SKM-1 treated with dmso at 0.1 percent for 144 hours (cell line): ENCODE measurements around the gene EFCAB9.

Experiments used
- DNase-seq: peaks from one replicate; lab custom pipeline; 2025; ENCODE audit not compliant: unreplicated experiment; lab: John Stamatoyannopoulos, UW

The EFCAB9 gene

GRCh38 chr5:172165465-172165864 lies 28.5 kb upstream of the EFCAB9 start:
- DNase-seq = no peak

GRCh38 chr5:172166030-172166826 lies 27.7 kb upstream of the EFCAB9 start:
- DNase-seq = no peak

DNA sequence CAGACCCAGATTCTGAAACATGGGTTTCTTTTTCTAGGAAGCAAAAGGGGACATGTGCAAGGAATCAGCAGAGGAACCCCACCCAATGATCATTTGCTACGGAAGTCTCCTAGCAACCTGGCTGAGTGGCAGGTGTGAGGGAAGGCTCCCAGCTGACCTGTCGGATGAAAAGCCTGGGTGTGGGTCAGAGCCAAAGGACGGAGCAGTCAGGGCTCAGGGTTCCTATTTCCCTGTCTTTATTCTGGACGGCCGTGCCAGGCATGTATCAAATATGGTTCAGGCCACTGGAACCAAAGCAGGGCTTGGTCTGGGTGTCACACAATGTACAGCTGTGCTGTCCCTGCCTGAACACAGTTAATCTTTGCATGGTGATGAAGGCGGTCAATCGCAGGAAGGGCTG lies 26.1 kb upstream of the EFCAB9 start:
- DNase-seq = no peak

- no peak for DNase-seq
Observed at GRCh38 chr5:172168311-172168710, 25.7 kb upstream of the EFCAB9 start.

- DNase-seq = no peak
Observed at GRCh38 chr5:172169216-172169615, 24.8 kb upstream of the EFCAB9 start.

- DNase-seq = no peak
Observed at GRCh38 chr5:172170251-172170701, 23.7 kb upstream of the EFCAB9 start.

DNA sequence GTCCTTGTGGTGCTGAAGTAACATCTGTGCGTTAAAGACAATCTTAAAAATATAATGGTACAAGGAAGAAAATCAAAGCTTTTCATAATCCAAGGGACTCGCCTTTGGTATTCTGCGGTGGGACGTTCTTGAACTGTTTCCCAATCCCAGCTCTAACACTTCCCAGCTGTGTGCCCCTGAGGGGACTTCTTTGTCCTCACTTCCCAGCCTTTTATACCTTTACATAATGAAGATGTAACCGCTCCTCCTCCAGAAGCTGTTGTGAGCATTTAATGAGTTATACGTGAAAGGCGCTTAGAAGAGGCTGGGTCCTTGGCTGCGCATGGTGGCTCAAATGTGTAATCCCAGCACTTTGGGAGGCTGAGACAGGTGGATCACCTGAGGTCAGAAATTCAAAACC lies 22.9 kb upstream of the EFCAB9 start:
- no peak for DNase-seq

DNA sequence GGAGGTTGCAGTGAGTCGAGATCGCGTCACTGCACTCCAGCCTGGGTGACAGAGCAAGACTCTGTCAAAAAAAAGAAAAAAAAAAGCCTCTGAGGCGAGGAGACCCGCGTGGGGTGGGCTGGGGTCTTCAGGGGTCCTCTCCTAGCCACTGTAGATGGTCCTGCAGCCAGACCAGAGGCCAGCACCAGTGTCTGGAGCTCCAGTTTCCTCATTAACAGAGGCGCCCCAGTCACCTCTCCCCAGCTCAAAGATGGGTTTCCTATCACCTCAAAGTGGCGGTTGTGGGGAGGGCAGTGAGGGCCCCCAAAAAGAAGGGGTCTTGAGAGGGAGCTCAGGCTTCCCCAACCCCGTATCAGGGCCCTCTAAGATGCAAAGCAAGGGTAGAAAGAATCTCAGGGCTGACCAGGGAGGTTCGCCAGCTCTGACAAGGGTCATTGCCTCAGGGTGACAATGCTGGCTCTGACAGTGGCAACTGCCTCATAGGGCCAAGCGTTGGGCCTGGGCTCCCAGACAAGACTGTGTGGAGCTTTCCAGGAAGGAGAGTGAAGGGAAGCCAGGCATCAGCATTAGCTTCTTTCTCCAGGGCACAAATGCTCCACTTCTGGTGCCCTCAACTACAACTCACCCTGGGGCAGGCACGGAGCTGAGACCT lies 20.9 kb upstream of the EFCAB9 start:
- DNase-seq = no peak

DNA sequence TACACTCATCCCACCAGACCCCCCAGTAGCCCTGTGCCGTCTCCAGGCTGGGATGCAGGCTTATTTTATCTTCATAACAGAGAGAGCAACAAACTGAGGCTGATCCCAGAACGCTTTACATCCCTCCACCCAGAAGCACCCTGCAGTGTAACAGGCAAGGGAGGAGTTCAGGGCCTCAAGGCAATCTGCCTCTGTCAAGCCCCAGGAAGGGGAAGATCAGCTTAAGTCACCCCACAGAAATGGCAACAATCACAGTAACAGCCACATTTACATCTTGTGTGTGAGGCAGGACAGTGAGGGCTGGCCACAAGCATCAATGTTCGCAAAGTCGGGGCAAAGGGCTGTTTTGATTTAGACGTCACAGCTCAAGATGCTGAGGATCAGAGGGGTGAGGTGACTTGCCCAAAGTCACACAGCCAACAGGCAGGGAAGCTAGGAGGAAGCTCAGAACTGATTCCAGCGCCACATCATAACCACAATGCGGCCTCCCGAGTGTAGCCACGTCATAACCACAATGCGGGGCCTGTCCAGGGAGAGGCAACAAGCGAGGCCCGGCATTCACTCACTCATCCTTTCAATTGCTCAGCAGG lies 20.3 kb upstream of the EFCAB9 start:
- peak; percentile 71 for DNase-seq

- peak; percentile 90 for DNase-seq
Observed at GRCh38 chr5:172175263-172175719, 18.7 kb upstream of the EFCAB9 start.

DNA sequence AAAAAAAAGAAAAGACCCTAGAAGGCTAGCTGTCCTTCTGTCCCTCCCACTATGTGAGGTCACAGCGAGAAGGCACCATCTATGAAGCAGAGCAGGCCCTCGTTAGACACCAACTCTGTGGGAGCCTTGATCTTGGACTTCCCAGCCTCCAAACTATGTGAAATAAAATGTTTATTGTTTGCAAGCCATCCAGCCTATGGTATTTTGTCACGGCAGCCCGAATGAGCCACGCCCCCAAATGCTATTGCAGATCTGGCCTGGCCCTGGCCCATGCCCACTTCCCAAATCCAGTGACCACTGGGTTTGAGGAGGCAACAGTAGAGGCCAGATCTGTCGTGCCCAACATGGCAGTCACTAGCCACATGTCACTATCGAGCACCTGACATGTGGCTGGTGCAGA lies 16.8 kb upstream of the EFCAB9 start:
- DNase-seq = no peak

DNA sequence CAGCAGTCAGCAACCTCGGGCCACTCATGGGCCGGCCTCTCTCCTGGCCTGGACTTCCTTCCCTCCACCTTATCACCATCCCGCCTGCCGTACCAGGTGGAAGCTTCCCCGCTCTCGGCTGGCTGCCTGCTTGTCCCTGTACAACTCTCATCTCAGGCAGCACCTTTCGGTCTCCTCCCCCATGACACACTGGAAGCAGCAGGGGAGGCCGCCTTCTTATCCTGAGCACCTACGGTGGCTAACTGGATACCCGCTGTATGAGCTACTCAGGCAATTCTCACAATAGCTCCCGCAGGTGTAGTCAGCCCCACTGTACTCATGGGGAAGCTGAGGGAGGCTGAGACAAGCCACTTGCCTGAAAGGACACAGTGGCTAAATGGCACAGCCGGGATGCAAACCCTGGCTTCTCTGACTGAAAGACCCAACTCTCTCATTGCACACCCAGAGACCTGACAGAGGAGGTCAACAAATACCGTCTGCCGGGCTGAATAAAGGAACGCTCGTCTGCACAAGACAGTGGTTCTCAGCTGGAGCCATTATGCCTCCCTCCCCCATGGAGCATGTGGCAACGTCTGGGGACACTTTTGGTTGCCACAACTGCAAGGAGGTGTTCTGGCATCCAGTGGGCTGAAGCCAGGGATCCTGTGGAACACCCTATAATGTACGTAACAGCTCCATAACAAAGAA lies 15.5 kb upstream of the EFCAB9 start:
- DNase-seq = no peak

DNA sequence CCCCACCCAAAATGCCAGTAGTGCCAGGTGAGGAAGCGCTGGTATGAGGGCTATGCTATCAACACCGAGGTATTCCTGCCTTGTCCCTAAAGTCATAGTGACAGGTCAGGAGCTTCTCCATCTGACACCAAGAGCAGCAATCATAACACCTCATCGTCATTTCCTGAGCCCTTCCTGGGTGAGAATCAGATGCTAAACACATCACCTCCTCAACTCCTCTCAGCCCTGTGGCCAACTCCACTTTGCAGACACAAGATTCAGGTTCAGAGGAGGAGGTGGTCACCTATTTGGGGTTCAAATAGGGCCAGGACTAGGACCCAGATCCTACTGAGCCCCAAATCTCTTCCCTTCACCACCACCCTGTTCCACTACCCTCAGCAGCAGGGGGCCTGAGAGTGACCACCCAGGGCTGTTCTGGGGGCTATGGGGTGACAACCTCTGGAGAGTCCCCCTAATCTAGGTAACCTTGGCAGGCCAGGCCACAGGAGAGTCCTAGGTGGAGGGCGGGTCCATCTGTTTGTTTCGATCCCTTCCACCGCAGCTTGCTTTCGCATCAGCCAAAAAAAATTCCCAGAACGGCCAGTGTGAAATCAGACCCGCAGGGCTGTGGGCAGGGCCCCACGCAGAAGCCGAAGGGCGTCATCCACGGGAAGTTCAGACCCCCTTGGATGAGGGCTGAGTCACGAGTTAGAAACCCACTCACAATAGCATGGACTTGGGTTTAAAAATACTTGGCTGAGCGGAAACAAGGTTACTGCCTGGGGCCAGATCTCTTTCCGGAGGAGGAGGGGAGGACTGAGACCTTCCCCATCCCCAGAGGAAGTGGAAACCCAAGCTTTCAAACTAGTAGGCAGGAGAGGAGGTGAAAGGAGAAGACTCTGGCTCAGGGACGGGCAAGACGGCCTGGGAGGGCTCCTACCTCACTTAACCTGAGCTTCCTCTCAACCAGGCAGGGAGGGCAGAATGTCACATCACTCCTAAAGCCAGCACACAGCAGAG lies 14.7 kb upstream of the EFCAB9 start:
- peak; percentile 75 for DNase-seq

DNA sequence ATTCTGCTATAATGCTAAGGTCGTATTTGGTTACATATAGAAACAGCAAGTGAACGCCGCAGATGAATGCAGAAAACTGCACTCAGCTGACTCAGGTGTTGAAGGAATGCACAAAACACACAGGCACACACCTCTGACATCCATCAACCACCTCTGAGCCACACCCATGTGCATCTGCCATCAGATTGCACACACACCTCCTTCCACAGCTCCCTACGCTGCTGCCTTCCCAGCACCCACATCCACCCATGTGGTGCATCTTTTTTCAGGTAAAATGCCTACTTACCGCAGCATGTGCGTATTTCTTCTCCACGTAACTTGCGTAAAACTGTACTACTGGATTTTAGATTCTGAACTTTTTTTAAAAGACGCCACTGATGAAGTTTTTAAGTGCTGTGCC lies 13.0 kb upstream of the EFCAB9 start:
- no peak for DNase-seq

GRCh38 chr5:172182291-172182690 lies 11.7 kb upstream of the EFCAB9 start:
- no peak for DNase-seq

DNA sequence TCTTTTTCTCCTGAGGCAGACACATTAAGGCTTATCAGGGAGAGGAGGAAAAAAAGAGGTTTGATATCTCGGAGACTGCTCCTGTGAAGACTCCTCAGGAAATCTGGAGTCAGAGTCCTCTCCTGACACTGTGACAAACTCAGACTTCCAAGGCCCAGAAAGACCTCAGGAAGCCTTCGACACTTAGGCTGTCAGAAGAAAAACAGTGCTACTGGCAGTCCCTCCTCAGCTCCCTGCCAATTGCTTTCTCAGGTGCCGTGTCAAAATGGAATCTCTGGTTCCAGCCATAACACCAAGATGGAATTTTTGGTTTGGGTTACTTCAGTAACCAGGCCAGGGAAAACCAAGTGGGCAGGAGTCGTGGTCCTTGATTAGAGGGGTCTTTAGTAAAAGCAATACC lies 10.1 kb upstream of the EFCAB9 start:
- DNase-seq = no peak

GRCh38 chr5:172185096-172185461 lies 8.9 kb upstream of the EFCAB9 start:
- DNase-seq = no peak

DNA sequence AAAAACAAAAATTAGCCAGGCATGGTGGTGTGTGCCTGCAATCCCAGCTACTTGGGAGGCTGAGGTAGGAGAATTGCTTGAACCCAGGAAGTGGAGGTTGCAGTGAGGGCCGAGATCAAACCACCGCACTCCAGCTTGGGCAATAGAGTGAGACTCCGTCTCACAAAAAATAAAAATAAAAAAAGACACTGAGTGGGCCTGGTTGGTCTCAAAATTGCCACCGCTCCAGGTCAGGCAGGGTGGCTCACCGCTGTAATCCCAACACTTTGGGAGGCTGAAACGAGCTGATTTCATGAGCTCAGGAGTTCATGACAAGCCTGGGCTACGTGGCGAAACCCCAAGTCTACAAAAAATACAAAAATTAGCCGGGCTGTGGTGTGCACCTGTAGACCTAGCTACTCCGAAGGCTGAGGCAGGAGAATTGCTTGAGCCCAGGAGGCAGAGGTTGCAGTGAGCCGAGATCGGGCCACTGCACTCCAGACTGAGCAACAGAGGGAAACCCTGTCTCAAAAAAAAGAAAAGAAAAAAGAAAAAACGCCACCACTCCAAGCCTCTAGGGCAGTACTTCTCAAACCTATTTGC lies 7.8 kb upstream of the EFCAB9 start:
- DNase-seq = no peak

DNA sequence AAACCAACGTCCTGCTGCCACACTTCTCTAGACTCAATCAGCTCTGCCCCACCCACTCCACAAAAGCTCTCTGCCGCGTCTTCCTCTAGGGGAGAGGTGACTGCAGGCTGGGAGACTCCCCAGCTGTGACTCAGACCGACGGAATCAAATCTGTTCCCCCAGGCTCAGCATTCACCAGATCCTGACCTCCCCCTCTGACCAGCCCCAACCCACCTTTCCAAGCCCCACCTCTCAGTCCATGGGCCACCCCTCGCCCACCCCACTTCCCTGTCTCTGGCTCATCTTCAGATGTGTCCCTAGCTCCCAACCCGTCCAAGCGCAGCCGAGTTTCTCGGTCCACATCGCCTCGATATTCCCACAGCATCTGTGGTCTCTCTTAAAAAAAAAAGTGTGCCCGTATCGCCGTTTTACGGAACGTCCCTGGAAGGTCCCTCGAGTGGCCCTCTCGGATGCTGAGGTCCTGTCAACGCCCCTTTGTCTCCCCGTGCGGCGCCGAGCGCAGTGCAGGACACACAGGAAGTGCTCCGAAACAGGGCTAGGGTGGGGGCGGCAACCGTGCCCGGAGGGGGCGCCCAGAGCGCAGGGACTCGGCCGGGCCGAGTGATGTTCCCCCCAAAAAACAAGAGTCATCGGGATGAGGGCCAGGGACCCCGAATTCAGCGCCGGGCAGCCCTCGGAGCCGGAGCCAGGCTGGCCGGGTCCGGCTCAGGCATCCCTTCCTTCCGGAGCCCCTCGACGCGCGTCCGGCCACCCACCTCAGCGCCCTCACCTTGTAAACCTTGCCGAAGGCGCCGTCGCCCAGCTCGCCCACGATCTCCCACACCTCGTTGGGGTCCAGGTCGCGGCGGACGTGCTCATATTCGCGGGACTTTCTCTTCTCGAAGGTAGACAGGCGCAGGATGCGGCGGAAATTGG lies 6.6 kb upstream of the EFCAB9 start:
- DNase-seq = peak; percentile 44
